ENCODE data around the gene CHD2. TPM values are rescaled to one million over a fixed set of nuclear protein-coding genes. Genes with fewer than 3 reads are reported as not detected.

The CHD2 gene
- total RNA-seq, 8 experiments from 2014 or later: 58.0 to 129 (median 94.2) TPM

- 33 to 100% (median 81%) methylated on average over 1 to 2 of the region's 2 CpGs; no CpG with 5 or more reads in 2 of the 10 experiments for WGBS, 10 experiments
- H3K4me1 ChIP-seq (replicated peaks in 1 of 2): no peaks in the 10 kb centered on the region
- H3K4me3 ChIP-seq: no peak overlapping the region
- in situ Hi-C loops (cut with MboI; ENCODE audit: low pct_unique_long_range_greater_than_20kb in 2 of 9, low sequenced_read_pairs in 9 of 9, unreplicated experiment in 9 of 9): loop anchor here in 1 of 9 experiments (25.0 kb wide), 1 partner anchor 103 kb away; no protein-coding TSS in a partner anchor
- ATAC-seq (replicated peaks in 6 of 8): peak in 2 of 8 experiments; percentile 53 to 59
- no peak overlapping the region for H3K27ac ChIP-seq
Measured at GRCh38 chr15:92990031-92990430, 89.9 kb downstream of the CHD2 start.

GRCh38 chr15:92992720-92993119 is 92.6 kb downstream of the CHD2 start:
- Histone ChIP-seq H3K27ac (no peak overlapping the region), H3K4me1 (replicated peaks in 1 of 2) (no peaks in the 10 kb centered on the region), H3K4me3 (no peak overlapping the region)
- 80 to 100% (median 93%) methylated on average over 1 to 9 of the region's 9 CpGs; no CpG with 5 or more reads in 2 of the 10 experiments for WGBS, 10 experiments
- ATAC-seq (replicated peaks in 6 of 8): no peak
- in situ Hi-C loops (cut with MboI; ENCODE audit: low pct_unique_long_range_greater_than_20kb in 2 of 9, low sequenced_read_pairs in 9 of 9, unreplicated experiment in 9 of 9): loop anchor here in 1 of 9 experiments (25.0 kb wide), 1 partner anchor 105 kb away; no protein-coding TSS in a partner anchor

GRCh38 chr15:92997821-92998220 is 97.7 kb downstream of the CHD2 start:
- no peak for ATAC-seq (replicated peaks in 6 of 8)
- no peaks in the 10 kb centered on the region for H3K4me1 ChIP-seq (replicated peaks in 1 of 2)
- WGBS, 10 experiments: 81 to 100% (median 100%) methylated on average over 1 to 5 of the region's 6 CpGs; no CpG with 5 or more reads in 3 of the 10 experiments
- H3K4me3 ChIP-seq: no peak overlapping the region
- H3K27ac ChIP-seq: no peak overlapping the region
- in situ Hi-C loops (cut with MboI; ENCODE audit: low pct_unique_long_range_greater_than_20kb in 2 of 9, low sequenced_read_pairs in 9 of 9, unreplicated experiment in 9 of 9): loop anchor here in 1 of 9 experiments (25.0 kb wide), 1 partner anchor 111 kb away; no protein-coding TSS in a partner anchor

- Histone ChIP-seq H3K4me1 (replicated peaks in 1 of 2) (no peaks in the 10 kb centered on the region), H3K27ac (no peak overlapping the region), H3K4me3 (no peak overlapping the region)
- in situ Hi-C loops (cut with MboI; ENCODE audit: low pct_unique_long_range_greater_than_20kb in 2 of 9, low sequenced_read_pairs in 9 of 9, unreplicated experiment in 9 of 9): loop anchor here in 1 of 9 experiments (25.0 kb wide), 1 partner anchor 214 kb away; no protein-coding TSS in a partner anchor
- ATAC-seq (replicated peaks in 6 of 8): peak in 1 of 8 experiments; percentile 29
- 42 to 100% (median 93%) methylated on average over 1 to 5 of the region's 6 CpGs; no CpG with 5 or more reads in 4 of the 10 experiments for whole genome bisulfite sequencing, 10 experiments
Measured at GRCh38 chr15:93001156-93001555, 101.0 kb downstream of the CHD2 start.

- in situ Hi-C loops (cut with MboI; ENCODE audit: low pct_unique_long_range_greater_than_20kb in 2 of 9, low sequenced_read_pairs in 9 of 9, unreplicated experiment in 9 of 9): loop anchor here in 1 of 9 experiments (25.0 kb wide), 1 partner anchor 215 kb away; no protein-coding TSS in a partner anchor
- Histone ChIP-seq H3K4me3 (no peak overlapping the region), H3K27ac (no peak overlapping the region), H3K4me1 (replicated peaks in 1 of 2) (no peaks in the 10 kb centered on the region)
- ATAC-seq (replicated peaks in 6 of 8): peak in 3 of 8 experiments; percentile 27 to 64 (median 48)
- WGBS, 10 experiments: 80 to 100% (median 97%) methylated on average over 1 to 2 of the region's 2 CpGs
Measured at GRCh38 chr15:93001881-93002280, 101.8 kb downstream of the CHD2 start.

GRCh38 chr15:93005133-93005532 is 105.0 kb downstream of the CHD2 start:
- Histone ChIP-seq H3K4me3 (no peak overlapping the region), H3K27ac (no peak overlapping the region), H3K4me1 (replicated peaks in 1 of 2) (no peaks in the 10 kb centered on the region)
- WGBS, 10 experiments: 33 to 100% (median 90%) methylated on average over 1 to 4 of the region's 4 CpGs; no CpG with 5 or more reads in 2 of the 10 experiments
- ATAC-seq (replicated peaks in 6 of 8): no peak
- in situ Hi-C loops (cut with MboI; ENCODE audit: low pct_unique_long_range_greater_than_20kb in 2 of 9, low sequenced_read_pairs in 9 of 9, unreplicated experiment in 9 of 9): loop anchor here in 1 of 9 experiments (25.0 kb wide), 1 partner anchor 218 kb away; no protein-coding TSS in a partner anchor

- in situ Hi-C loops (cut with MboI; ENCODE audit: low pct_unique_long_range_greater_than_20kb in 2 of 9, low sequenced_read_pairs in 9 of 9, unreplicated experiment in 9 of 9): loop anchor here in 1 of 9 experiments (25.0 kb wide), 1 partner anchor 221 kb away; no protein-coding TSS in a partner anchor
- WGBS, 10 experiments: 100% methylated on average over 1 to 2 of the region's 3 CpGs; no CpG with 5 or more reads in 3 of the 10 experiments
- ATAC-seq (replicated peaks in 6 of 8): no peak
- no peak overlapping the region for H3K4me3 ChIP-seq
- no peaks in the 10 kb centered on the region for H3K4me1 ChIP-seq (replicated peaks in 1 of 2)
- H3K27ac ChIP-seq: no peak overlapping the region
Measured at GRCh38 chr15:93007994-93008393, 107.9 kb downstream of the CHD2 start.

GRCh38 chr15:93012786-93013185 is 112.7 kb downstream of the CHD2 start:
- in situ Hi-C loops (cut with MboI; ENCODE audit: low pct_unique_long_range_greater_than_20kb in 2 of 9, low sequenced_read_pairs in 9 of 9, unreplicated experiment in 9 of 9): loop anchor here in 1 of 9 experiments (25.0 kb wide), 1 partner anchor 225 kb away; no protein-coding TSS in a partner anchor
- ATAC-seq (replicated peaks in 6 of 8): peak in 2 of 8 experiments; percentile 66 to 71

GRCh38 chr15:93017526-93017925 is 117.4 kb downstream of the CHD2 start:
- no peak overlapping the region for H3K27ac ChIP-seq
- no peak overlapping the region for H3K4me3 ChIP-seq
- WGBS, 10 experiments: 80 to 100% (median 99%) methylated on average over 1 to 6 of the region's 6 CpGs
- in situ Hi-C loops (cut with MboI; ENCODE audit: low pct_unique_long_range_greater_than_20kb in 2 of 9, low sequenced_read_pairs in 9 of 9, unreplicated experiment in 9 of 9): loop anchor here in 1 of 9 experiments (25.0 kb wide), 1 partner anchor 230 kb away; no protein-coding TSS in a partner anchor
- ATAC-seq (replicated peaks in 6 of 8): no peak
- H3K4me1 ChIP-seq (replicated peaks in 1 of 2): no peaks in the 10 kb centered on the region

More at GRCh38 chr15:93012786-93013185, 112.7 kb downstream of the CHD2 start:
- Histone ChIP-seq H3K4me3 (no peak overlapping the region), H3K27ac (no peak overlapping the region), H3K4me1 (replicated peaks in 1 of 2) (no peaks in the 10 kb centered on the region)
- WGBS, 10 experiments: 80 to 100% (median 100%) methylated on average over 1 of the region's 1 CpG; no CpG with 5 or more reads in 4 of the 10 experiments

- 80 to 100% (median 90%) methylated on average over 2 to 4 of the region's 4 CpGs; no CpG with 5 or more reads in 4 of the 10 experiments for WGBS, 10 experiments
- H3K4me3 ChIP-seq: no peak overlapping the region
- in situ Hi-C loops (cut with MboI; ENCODE audit: low pct_unique_long_range_greater_than_20kb in 2 of 9, low sequenced_read_pairs in 9 of 9, unreplicated experiment in 9 of 9): loop anchor here in 1 of 9 experiments (25.0 kb wide), 1 partner anchor 231 kb away; no protein-coding TSS in a partner anchor
- no peaks in the 10 kb centered on the region for H3K4me1 ChIP-seq (replicated peaks in 1 of 2)
- no peak overlapping the region for H3K27ac ChIP-seq
- ATAC-seq (replicated peaks in 6 of 8): peak in 3 of 8 experiments; percentile 31 to 37 (median 36)
Measured at GRCh38 chr15:93018574-93018973, 118.5 kb downstream of the CHD2 start.

- in situ Hi-C loops (cut with MboI; ENCODE audit: low pct_unique_long_range_greater_than_20kb in 2 of 9, low sequenced_read_pairs in 9 of 9, unreplicated experiment in 9 of 9): loop anchor here in 1 of 9 experiments (25.0 kb wide), 1 partner anchor 232 kb away; no protein-coding TSS in a partner anchor
- no peak for ATAC-seq (replicated peaks in 6 of 8)
- Histone ChIP-seq H3K4me1 (replicated peaks in 1 of 2) (no peaks in the 10 kb centered on the region), H3K4me3 (no peak overlapping the region), H3K27ac (no peak overlapping the region)
- WGBS, 10 experiments: 83 to 100% (median 94%) methylated on average over 1 to 7 of the region's 7 CpGs; no CpG with 5 or more reads in 1 of the 10 experiments
Measured at GRCh38 chr15:93019090-93019489, 119.0 kb downstream of the CHD2 start.

- no peak for ATAC-seq (replicated peaks in 6 of 8)
- Histone ChIP-seq H3K4me3 (no peak overlapping the region), H3K27ac (no peak overlapping the region), H3K4me1 (replicated peaks in 1 of 2) (no peaks in the 10 kb centered on the region)
- 80 to 100% (median 95%) methylated on average over 1 to 9 of the region's 10 CpGs; no CpG with 5 or more reads in 1 of the 10 experiments for WGBS, 10 experiments
- in situ Hi-C loops (cut with MboI; ENCODE audit: low pct_unique_long_range_greater_than_20kb in 2 of 9, low sequenced_read_pairs in 9 of 9, unreplicated experiment in 9 of 9): loop anchor here in 3 of 9 experiments (10.0 to 25.0 kb wide), 2 partner anchors 233 to 1105 kb away; no protein-coding TSS in a partner anchor
Measured at GRCh38 chr15:93019971-93020370, 119.8 kb downstream of the CHD2 start.

All from motor neuron (in vitro differentiated cells).